Dedifferentiated amniotic fluid mesenchymal stem cell (primary cell): ENCODE results near the gene SMIM7.
"Not testable (repeated sequence)": the region's sequence is repeated elsewhere in the genome, so short reads cannot be mapped to it uniquely, and the experiment has no call there.

Experiments used
- DNase-seq: peaks from one replicate; pipeline ENCODE4 v3.0.0-alpha.2; 2016; ENCODE audit errors: extremely low spot score

Gene SMIM7

GRCh38 chr19:16659832-16660708, at the start of gene SMIM7:
Gene SMIM7 (minus strand): TSS chr19:16660144. CDS start chr19:16660110, 34 bp downstream.
- DNase-seq = peak; percentile 99

GRCh38 chr19:16703677-16704076, 43.7 kb upstream of the SMIM7 start:
- DNase-seq = no peak

GRCh38 chr19:16702123-16702522, 42.2 kb upstream of the SMIM7 start:
- DNase-seq = peak; percentile 18

- no peak for DNase-seq
Measured at GRCh38 chr19:16698914-16699313, 39.0 kb upstream of the SMIM7 start.

- no peak for DNase-seq
Measured at GRCh38 chr19:16688084-16688483, 28.1 kb upstream of the SMIM7 start.

- no peak for DNase-seq
Measured at GRCh38 chr19:16684216-16684615, 24.3 kb upstream of the SMIM7 start.

GRCh38 chr19:16682539-16682938, 22.6 kb upstream of the SMIM7 start:
- no peak for DNase-seq

GRCh38 chr19:16679811-16680210, 19.9 kb upstream of the SMIM7 start:
- DNase-seq = no peak

GRCh38 chr19:16678498-16678897, 18.6 kb upstream of the SMIM7 start:
- DNase-seq = no peak

- no peak for DNase-seq
Measured at GRCh38 chr19:16677055-16677454, 17.1 kb upstream of the SMIM7 start.

- DNase-seq = no peak
Measured at GRCh38 chr19:16676101-16676798, 16.3 kb upstream of the SMIM7 start.

- DNase-seq = not testable (repeated sequence)
Measured at GRCh38 chr19:16673839-16674238, 13.9 kb upstream of the SMIM7 start.

GRCh38 chr19:16673231-16673630, 13.3 kb upstream of the SMIM7 start:
- no peak for DNase-seq

- DNase-seq = no peak
Measured at GRCh38 chr19:16671652-16672274, 11.8 kb upstream of the SMIM7 start.

- no peak for DNase-seq
Measured at GRCh38 chr19:16670291-16670690, 10.3 kb upstream of the SMIM7 start.

GRCh38 chr19:16668702-16669101, 8.8 kb upstream of the SMIM7 start:
- DNase-seq = not testable (repeated sequence)

GRCh38 chr19:16668176-16668575, 8.2 kb upstream of the SMIM7 start:
- no peak for DNase-seq

- DNase-seq = no peak
Measured at GRCh38 chr19:16661480-16662034, 1.6 kb upstream of the SMIM7 start.

- DNase-seq = no peak
Measured at GRCh38 chr19:16660763-16661479, 977 bp upstream of the SMIM7 start, which contains the start of gene TMEM38A. Gene TMEM38A (plus strand): TSS chr19:16661139. CDS start chr19:16661218, 79 bp downstream.

- DNase-seq = no peak
Measured at GRCh38 chr19:16659464-16659831, 496 bp downstream of the SMIM7 start.

- no peak for DNase-seq
Measured at GRCh38 chr19:16657384-16657783, 2.6 kb downstream of the SMIM7 start.

GRCh38 chr19:16655727-16656126, 4.2 kb downstream of the SMIM7 start:
- DNase-seq = no peak
